Colonic mucosa (tissue), 4 donors: ENCODE data around the gene FBN3. TPM values are rescaled to one million over a fixed set of nuclear protein-coding genes. Genes with fewer than 3 reads are reported as not detected.

ENCODE experiments used
- DNase-seq: peaks from one replicate; pipeline ENCODE4 v3.0.0-alpha.2; 2020
- H3K27ac ChIP-seq: fragments of 200-600 bp; one replicate; pipeline ENCODE4 v1.8.0; 2021
- H3K27me3 ChIP-seq: fragments of 200-600 bp; one replicate; pipeline ENCODE4 v1.8.0; 2021
- H3K36me3 ChIP-seq: fragments of 200-600 bp; one replicate; pipeline ENCODE4 v1.8.0; 2021
- H3K4me1 ChIP-seq: fragments of 200-600 bp; one replicate; pipeline ENCODE4 v1.8.0; 2021; ENCODE audit warnings: mild to moderate bottlenecking
- H3K4me3 ChIP-seq: fragments of 200-600 bp; one replicate; pipeline ENCODE4 v1.8.0; 2021
- H3K9ac ChIP-seq, 2 donors: one replicate each; pipeline ENCODE4 v1.7.0; 2013; ENCODE audit warnings: control low read depth in 2 of 2, low read depth in 2 of 2, low read length in 2 of 2
- H3K9me3 ChIP-seq: fragments of 200-600 bp; one replicate; pipeline ENCODE4 v1.8.0; 2021
- CTCF ChIP-seq: fragments of 200-600 bp; IDR thresholded peaks from one replicate; pipeline ENCODE4 v1.8.0; 2022; ENCODE audit warnings: antibody characterized with exemption, mild to moderate bottlenecking
- intact Hi-C: fragments of 100-400 bp; cut with DNase I; formaldehyde crosslinking; loops from one replicate; pipeline ENCODE4 v1.14.1; 2022
- total RNA-seq, 2 donors: library from RNA; stranded (reverse); fragmentation: NEBNext Ultra II Directional in 1 of 2; extraction: Animal tissue kit (Norgen Biotek cat#: 25700) in 1 of 2; gene quantifications; one replicate each; pipeline ENCODE4 v1.2.1, GENCODE V29; 2021
- donor health status: healthy.
- donor health status: DM: no; HTN: no; CAD: no.
- donor health status: DM: no; HTN: no; CAD: no.

FBN3 gene
- total RNA-seq, 2 donors from 2014 or later, result 0.05 TPM; not detected in 1

DNA sequence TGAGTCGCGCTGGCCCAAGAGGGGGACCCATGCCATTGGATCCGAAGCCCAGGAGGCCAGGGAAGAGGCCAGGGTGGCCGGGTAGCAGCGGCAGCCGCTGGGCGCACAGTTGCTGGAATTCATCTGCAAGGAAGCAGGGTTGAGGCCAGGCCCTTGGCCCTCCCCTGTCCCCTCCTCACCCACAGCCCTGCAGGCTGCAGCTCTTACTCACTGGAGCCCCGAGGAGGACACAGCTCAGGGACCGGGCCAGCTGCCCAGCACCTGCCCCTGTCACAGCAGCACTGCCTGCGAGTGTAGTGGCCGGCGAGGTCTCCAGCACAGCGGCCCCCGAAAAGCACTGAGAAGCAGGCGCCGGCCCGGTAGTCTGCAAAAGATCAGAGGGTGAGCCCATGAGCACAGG, 11.2 kb downstream of the FBN3 start:
- Histone ChIP-seq H3K9ac (no peak overlapping the region), H3K27ac (no peak overlapping the region), H3K9me3 (no peaks in the 10 kb centered on the region), H3K4me3 (no peak overlapping the region), H3K27me3 (no peaks in the 10 kb centered on the region), H3K4me1 (no peaks in the 10 kb centered on the region), H3K36me3 (no peaks in the 10 kb centered on the region)
- no peak for DNase-seq
- no peak for TF ChIP-seq CTCF
- intact Hi-C loops, result no loop called here

GRCh38 chr19:8137425-8137824, 12.0 kb downstream of the FBN3 start:
- H3K4me3 ChIP-seq, result no peak overlapping the region
- no peak for DNase-seq
- no peaks in the 10 kb centered on the region for H3K4me1 ChIP-seq
- H3K9ac ChIP-seq, result no peak overlapping the region
- no peaks in the 10 kb centered on the region for H3K27me3 ChIP-seq
- H3K36me3 ChIP-seq, result no peaks in the 10 kb centered on the region
- TF ChIP-seq CTCF, result no peak
- intact Hi-C loops, result no loop called here
- no peaks in the 10 kb centered on the region for H3K9me3 ChIP-seq
- H3K27ac ChIP-seq, result no peak overlapping the region

GRCh38 chr19:8135946-8136618, 13.3 kb downstream of the FBN3 start:
- Histone ChIP-seq H3K27ac (no peak overlapping the region), H3K9me3 (no peaks in the 10 kb centered on the region), H3K4me1 (no peaks in the 10 kb centered on the region), H3K27me3 (no peaks in the 10 kb centered on the region), H3K36me3 (no peaks in the 10 kb centered on the region), H3K4me3 (no peak overlapping the region), H3K9ac (no peak overlapping the region)
- intact Hi-C loops, result no loop called here
- DNase-seq, result no peak
- TF ChIP-seq CTCF, result no peak

DNA sequence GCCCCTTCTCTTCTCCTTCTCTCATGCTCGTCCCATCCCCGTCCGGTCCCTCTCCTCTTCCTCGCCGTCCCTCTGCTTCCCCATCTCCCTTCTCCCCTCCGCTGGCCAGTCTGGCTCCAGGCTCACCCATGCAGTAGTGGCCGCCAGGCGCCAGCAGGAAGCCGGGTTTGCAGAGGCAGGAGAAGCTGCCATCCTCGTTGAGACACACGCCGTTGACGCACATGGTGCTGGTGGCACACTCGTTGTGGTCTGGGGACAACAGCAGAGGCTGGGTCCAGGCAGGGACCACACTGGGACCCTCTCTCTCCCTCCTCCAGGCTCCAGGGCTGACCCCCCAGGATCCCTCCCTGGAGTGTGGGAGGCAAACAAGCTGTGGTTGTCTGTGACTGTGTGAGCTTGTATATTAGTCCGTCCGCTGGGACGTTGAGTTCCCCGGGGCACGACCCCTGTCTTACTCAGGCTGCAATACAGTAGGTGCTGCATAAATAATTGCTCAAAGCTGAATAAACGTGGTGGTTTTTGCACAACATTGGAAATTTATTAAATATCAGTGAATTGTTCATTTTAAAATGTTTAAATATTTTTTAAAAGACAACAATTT, 16.4 kb downstream of the FBN3 start:
- H3K27me3 ChIP-seq, result no peaks in the 10 kb centered on the region
- TF ChIP-seq CTCF, result no peak
- intact Hi-C loops, result no loop called here

DNA sequence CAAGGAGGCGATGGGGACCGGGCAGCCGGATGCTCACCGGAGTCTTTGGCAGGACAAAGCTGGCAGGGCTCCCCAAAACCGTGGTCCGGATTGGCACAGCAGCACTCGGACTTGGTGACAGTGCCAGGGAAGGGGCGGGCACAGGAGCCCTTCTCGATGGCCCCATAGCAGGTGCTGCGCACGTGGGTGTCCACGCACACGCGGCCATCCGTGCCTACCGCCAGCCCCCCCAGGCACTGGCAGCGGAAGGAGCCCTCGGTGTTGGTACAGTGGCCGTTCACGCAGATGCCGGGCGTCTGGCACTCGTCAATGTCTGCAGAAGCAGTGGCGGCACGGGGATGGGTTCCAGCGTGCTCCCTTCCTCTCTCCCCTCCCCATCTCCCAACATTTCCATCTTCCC, 17.9 kb downstream of the FBN3 start:
- TF ChIP-seq CTCF, result no peak
- H3K27me3 ChIP-seq, result no peaks in the 10 kb centered on the region
- no peak overlapping the region for H3K27ac ChIP-seq
- no peak overlapping the region for H3K4me3 ChIP-seq
- no peak for DNase-seq
- intact Hi-C loops, result no loop called here
- H3K4me1 ChIP-seq, result no peaks in the 10 kb centered on the region
- no peak overlapping the region for H3K9ac ChIP-seq
- no peaks in the 10 kb centered on the region for H3K9me3 ChIP-seq
- no peaks in the 10 kb centered on the region for H3K36me3 ChIP-seq

More for the DNA sequence above, 16.4 kb downstream of the FBN3 start:
- Histone ChIP-seq H3K4me3 (no peak overlapping the region), H3K9ac (no peak overlapping the region), H3K27ac (no peak overlapping the region), H3K9me3 (no peaks in the 10 kb centered on the region), H3K4me1 (no peaks in the 10 kb centered on the region), H3K36me3 (no peaks in the 10 kb centered on the region)
- DNase-seq, result no peak
